Activated naive CD8-positive, alpha-beta T cell treated with anti-CD3 and anti-CD28 coated beads for 36 hours (primary cell): ENCODE results near the gene HINT2. TPM values are rescaled to one million over a fixed set of nuclear protein-coding genes. Genes with fewer than 3 reads are reported as not detected.

Experiments used
- DNase-seq: peaks from one replicate; pipeline ENCODE4 v3.0.0; 2021
- H3K27ac Mint-ChIP-seq: one replicate; pipeline ENCODE4 v1.8.0; 2022; ENCODE audit warnings: mild to moderate bottlenecking, moderate library complexity, mixed read lengths
- H3K27me3 Mint-ChIP-seq: one replicate; pipeline ENCODE4 v1.8.0; 2022; ENCODE audit warnings: mild to moderate bottlenecking, mixed read lengths
- H3K36me3 Mint-ChIP-seq: one replicate; pipeline ENCODE4 v1.8.0; 2021; ENCODE audit warnings: mild to moderate bottlenecking, mixed read lengths
- H3K4me1 Mint-ChIP-seq: one replicate; pipeline ENCODE4 v1.8.0; 2021; ENCODE audit warnings: mixed read lengths
- H3K4me3 Mint-ChIP-seq: one replicate; pipeline ENCODE4 v1.8.0; 2022; ENCODE audit warnings: mild to moderate bottlenecking, moderate library complexity, mixed read lengths
- H3K9me3 Mint-ChIP-seq: one replicate; pipeline ENCODE4 v1.8.0; 2022; ENCODE audit warnings: mixed read lengths
- total RNA-seq, 2 experiments: library from RNA; stranded (reverse); gene quantifications; one replicate each; pipeline ENCODE4 v1.2.3, GENCODE V29; 2021

HINT2 gene
- 10 to 100 TPM; 65.0 to 70.1 TPM for total RNA-seq

DNA sequence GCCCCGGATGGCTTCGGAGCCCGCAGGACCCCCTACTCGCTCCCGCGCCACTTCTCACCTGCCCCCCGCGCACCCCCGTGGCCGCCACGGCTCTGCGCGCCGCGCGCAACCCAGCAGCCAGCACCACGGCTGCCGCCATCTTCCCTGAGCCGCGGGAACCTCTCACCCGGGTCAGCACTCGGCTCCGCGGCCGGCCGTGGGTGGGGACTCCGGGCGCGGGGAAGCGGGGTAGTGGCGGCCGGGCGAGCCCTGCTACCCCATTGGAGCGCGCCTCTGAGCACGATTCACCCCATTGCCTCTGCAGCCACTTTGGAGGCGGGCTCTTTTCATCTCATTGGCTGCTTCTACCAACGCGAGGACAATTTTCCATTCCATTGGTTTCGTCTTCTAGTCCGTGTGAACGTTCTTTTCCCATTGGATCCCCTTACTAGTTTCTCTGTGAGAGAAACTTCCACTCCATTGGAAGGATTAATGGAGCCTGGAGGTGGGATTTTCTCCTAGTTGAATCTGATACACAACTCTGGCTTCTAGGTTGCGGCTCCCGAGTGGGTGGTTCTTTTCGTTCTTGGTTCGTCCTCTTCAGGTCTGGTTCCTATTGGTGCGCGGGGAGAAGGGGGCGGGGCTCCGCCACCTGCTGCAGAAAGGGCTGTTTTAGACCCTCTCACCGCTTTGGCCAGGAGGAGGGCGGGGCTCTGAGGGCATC, at the start of gene HINT2:
Gene HINT2 (minus strand): TSS at position 202 of the 703 bp plus-strand sequence. CDS start 63 bp downstream, at position 139.
- peaks cover 35% of the 10 kb centered on the region for H3K4me1 Mint-ChIP-seq
- H3K27ac Mint-ChIP-seq = peak within 1 kb of the TSS; percentile 98
- H3K4me3 Mint-ChIP-seq = peak within 1 kb of the TSS; percentile 90
- H3K36me3 Mint-ChIP-seq = peaks cover 10% of the 10 kb centered on the region
- peaks cover 3% of the 10 kb centered on the region for H3K9me3 Mint-ChIP-seq
- H3K27me3 Mint-ChIP-seq = no peaks in the 10 kb centered on the region
- peak; percentile 97 for DNase-seq

DNA sequence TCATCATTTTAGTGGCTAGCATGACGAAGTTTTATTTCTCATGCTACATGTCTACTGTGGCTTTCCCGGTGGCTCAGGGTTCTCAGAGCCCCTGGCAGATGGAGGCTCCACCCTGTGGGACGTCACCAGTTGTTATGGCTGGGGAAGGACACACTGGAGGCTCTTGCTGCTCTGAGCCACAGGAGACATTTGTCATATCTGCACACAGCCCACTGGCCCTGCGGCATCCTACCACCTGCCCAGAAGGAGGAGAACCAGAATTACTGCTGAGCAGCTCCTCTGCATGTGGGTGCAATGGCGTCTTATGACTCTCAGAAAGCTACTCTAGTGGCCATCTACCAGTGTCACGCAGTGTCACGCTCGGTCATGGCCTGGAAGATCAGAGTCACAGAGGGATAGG, 48.7 kb upstream of the HINT2 start:
- Mint-ChIP-seq H3K27me3 (peaks cover 14% of the 10 kb centered on the region), H3K4me1 (no peaks in the 10 kb centered on the region), H3K9me3 (no peaks in the 10 kb centered on the region), H3K4me3 (no peak overlapping the region), H3K27ac (no peak overlapping the region), H3K36me3 (no peaks in the 10 kb centered on the region)
- no peak for DNase-seq

DNA sequence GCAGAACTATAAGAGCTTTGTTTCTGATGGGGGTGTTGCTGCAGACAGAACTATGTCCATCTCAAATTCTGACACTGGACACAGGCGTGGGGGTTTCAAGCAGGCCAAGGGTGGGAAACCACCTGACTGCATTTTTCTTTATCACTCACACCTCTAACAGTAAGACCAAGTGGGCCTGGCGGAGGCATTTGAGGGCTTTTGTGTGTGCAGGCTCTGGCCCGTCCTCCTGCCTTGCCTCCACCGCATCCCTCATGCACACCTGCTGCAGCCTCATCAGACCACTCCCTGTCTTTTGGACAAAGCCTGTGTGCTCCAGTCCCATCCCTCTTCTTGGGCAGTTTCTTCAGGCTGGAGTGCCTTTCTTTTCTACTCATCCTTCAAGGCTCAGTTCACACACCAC, 47.5 kb upstream of the HINT2 start:
- H3K4me3 Mint-ChIP-seq = no peak overlapping the region
- H3K36me3 Mint-ChIP-seq = no peaks in the 10 kb centered on the region
- no peak overlapping the region for H3K27ac Mint-ChIP-seq
- H3K27me3 Mint-ChIP-seq = peaks cover 14% of the 10 kb centered on the region
- no peaks in the 10 kb centered on the region for H3K4me1 Mint-ChIP-seq
- no peak for DNase-seq
- no peaks in the 10 kb centered on the region for H3K9me3 Mint-ChIP-seq

DNA sequence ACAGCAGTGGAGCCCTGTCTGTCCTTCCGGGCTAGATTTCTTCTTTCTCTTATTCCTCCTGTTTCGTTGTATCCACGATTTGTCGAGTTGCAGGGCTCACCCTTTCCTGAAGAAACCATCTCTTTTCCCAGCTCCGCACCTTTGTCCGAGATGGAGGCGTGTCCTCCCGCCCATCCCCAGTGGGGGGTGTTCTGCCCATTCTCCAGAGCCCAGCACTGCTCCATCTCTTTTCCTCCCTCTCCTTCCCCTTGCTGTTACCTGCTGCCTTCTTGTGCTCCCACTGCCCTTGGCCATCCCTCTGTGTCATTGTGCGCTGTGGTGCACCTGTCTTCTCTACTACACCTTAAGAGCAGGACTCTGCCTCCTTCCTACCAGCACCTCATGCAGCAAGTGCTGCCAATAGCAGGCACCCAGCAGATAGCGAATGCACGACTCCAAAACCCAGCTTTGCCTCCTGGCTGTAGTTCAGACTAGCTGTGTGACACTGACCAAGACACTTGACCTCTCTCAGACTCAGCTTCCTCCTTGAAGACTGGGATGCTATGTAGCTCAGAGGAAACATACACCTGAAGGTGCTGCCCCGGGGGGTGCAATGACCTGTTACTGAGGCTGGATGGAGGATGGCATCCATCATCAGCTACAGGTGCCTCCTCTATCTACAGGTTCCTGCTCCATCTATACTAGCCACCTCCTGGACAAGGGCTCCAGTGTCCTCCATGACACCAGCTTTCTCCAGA, 46.5 kb upstream of the HINT2 start:
- Mint-ChIP-seq H3K4me1 (no peaks in the 10 kb centered on the region), H3K4me3 (no peak overlapping the region), H3K9me3 (no peaks in the 10 kb centered on the region), H3K36me3 (no peaks in the 10 kb centered on the region), H3K27me3 (peaks cover 14% of the 10 kb centered on the region), H3K27ac (no peak overlapping the region)
- DNase-seq = no peak

DNA sequence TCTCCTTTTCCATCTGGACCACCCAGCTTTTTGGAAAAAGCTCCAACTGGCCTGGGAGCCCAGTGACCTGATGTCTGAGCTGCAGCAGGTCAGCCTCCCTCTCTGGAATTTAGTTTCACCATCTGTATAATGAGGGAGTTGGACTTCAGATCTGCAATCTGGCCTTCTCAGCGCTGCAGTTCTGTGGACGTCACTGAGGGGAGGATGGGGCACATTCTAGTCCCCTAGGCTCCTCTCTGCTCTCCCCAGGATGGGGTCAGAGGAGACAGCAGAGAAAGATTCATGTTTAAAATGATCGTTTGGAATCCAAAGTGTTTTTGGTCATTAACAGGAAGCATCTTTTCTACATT, 45.1 kb upstream of the HINT2 start:
- H3K36me3 Mint-ChIP-seq = no peaks in the 10 kb centered on the region
- no peak overlapping the region for H3K27ac Mint-ChIP-seq
- DNase-seq = no peak
- no peaks in the 10 kb centered on the region for H3K4me1 Mint-ChIP-seq
- peaks cover 6% of the 10 kb centered on the region for H3K27me3 Mint-ChIP-seq
- H3K9me3 Mint-ChIP-seq = no peaks in the 10 kb centered on the region
- no peak overlapping the region for H3K4me3 Mint-ChIP-seq

DNA sequence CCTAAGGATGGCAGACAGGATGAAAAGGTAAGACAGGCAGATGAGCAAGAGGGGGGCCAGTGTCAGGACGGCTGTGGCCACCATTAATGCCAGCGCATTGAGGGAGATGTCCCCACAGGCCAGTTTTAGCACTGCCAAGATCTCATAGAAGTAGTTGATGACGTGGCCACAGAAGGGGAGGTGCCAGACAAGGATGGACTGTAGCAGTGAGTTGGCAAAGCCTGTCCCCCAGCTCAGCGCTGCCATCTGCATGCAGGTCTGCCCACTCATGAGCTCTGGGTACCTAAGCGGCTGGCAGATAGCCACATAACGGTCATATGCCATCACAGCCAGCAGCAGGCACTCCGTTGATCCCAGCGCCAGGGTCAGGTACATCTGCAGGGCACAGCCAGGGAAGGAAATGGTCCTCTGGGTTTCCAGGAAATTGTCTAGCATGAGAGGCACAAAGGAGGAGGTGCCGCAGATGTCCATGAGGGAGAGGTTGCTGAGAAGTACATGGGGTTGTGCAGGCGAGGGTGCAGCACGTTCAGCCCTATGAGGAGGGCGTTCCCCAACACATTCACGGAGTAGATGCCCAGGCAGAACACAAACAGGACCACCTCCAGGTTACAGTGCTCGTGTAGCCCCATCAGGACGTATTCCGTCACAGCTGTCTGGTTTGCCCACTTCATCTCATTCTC, 44.6 kb upstream of the HINT2 start:
- H3K36me3 Mint-ChIP-seq = no peaks in the 10 kb centered on the region
- no peak overlapping the region for H3K27ac Mint-ChIP-seq
- no peak for DNase-seq
- peaks cover 6% of the 10 kb centered on the region for H3K27me3 Mint-ChIP-seq
- no peak overlapping the region for H3K4me3 Mint-ChIP-seq
- H3K9me3 Mint-ChIP-seq = no peaks in the 10 kb centered on the region
- no peaks in the 10 kb centered on the region for H3K4me1 Mint-ChIP-seq

DNA sequence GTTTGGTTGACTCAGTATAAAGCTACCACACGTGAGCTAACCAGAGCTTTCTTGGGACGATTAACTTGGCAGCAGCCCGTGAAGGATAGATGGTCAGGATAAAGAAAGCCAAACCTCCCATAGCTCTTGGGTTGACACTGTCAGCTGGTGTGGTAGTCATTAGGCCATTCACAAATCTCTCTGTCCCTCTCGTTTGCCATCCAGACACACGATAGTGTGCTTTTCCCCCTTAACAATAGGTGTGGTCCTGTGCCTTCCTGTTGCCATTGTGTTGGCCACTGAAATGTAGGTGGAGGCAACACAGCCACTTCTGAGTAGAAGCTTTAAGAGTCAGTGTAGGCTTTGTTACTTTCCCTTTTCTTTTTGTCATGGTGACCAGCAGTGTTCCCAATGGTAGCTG, 43.6 kb upstream of the HINT2 start:
- no peak overlapping the region for H3K4me3 Mint-ChIP-seq
- no peak for DNase-seq
- H3K27ac Mint-ChIP-seq = no peak overlapping the region

DNA sequence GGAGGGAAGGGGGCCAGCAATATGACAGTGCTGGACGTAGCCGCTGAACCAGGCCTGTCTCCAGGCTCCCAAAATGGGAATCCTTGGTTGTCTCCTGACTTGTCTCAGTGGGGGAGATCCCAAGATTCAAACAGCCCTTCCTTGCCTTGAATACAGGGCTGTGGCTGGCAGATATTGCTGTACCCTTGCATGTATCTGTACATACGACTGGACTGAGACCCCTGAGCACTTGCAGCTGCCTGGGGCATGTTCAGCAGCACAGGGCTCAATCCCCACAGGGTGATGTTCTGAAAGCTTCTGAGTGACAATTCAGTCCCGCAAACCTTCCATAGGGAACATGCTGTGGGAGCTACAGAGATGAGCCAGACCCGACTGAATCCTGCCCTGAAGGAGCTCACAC, 42.0 kb upstream of the HINT2 start:
- H3K9me3 Mint-ChIP-seq = no peaks in the 10 kb centered on the region
- H3K27me3 Mint-ChIP-seq = no peaks in the 10 kb centered on the region
- H3K36me3 Mint-ChIP-seq = no peaks in the 10 kb centered on the region
- H3K27ac Mint-ChIP-seq = no peak overlapping the region
- H3K4me1 Mint-ChIP-seq = no peaks in the 10 kb centered on the region
- H3K4me3 Mint-ChIP-seq = no peak overlapping the region
- no peak for DNase-seq

More for the DNA sequence above, 43.6 kb upstream of the HINT2 start:
- peaks cover 6% of the 10 kb centered on the region for H3K27me3 Mint-ChIP-seq
- H3K9me3 Mint-ChIP-seq = no peaks in the 10 kb centered on the region
- no peaks in the 10 kb centered on the region for H3K36me3 Mint-ChIP-seq
- H3K4me1 Mint-ChIP-seq = no peaks in the 10 kb centered on the region

DNA sequence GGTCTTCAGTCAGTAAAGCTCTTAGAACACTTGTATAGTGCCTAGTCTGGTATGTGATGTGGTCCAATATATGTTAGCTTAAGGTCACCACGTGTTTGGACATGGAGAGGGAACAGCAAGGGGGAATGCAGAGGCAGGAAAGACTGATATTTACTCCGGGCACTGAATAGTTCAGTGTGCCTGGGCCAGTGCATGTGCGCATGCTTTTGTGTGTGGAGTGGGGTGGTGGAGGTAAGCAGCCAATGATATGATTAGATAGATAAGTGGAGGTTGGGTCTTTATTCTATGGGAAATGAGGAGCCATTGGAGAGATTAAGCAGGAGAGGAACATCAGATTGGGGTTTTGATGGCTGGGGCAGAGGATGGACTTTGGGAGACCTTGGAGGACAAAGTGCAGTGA, 41.4 kb upstream of the HINT2 start:
- DNase-seq = no peak
- no peaks in the 10 kb centered on the region for H3K36me3 Mint-ChIP-seq
- no peak overlapping the region for H3K27ac Mint-ChIP-seq
- H3K4me3 Mint-ChIP-seq = no peak overlapping the region
- no peaks in the 10 kb centered on the region for H3K27me3 Mint-ChIP-seq
- no peaks in the 10 kb centered on the region for H3K9me3 Mint-ChIP-seq
- no peaks in the 10 kb centered on the region for H3K4me1 Mint-ChIP-seq

DNA sequence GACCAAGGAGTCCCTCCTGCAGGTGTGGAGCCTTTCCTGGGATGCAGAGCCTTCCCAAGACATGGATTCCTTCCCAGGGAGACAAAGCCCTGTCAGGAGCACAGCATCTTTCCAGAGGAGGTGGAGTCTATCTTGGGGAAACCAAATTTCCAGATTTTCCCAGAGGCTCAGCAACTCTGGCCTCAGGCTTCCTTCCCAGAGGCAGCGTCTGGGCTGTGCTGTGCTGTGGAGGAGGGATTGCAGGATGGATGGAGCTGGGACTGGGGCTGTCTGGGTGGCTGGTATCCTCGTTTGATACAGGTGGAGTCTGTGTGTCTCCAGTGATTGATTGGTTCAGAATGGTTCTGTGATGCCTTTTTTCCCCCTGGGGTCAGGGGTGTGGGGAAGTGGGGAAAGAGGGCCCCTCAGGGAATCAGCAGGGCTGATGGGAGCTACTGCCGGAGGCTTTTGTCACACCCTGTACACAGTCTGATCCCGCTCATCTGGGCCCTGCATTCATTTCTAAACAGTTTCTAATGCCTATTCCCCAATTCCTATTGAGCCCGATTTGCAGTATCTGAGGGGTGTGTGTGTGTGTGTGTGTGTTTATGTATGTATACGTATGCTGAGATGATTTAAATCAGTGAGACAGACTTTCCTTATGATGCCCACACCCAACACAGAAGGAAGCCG, 39.4 kb upstream of the HINT2 start:
- H3K4me1 Mint-ChIP-seq = no peaks in the 10 kb centered on the region
- H3K27ac Mint-ChIP-seq = no peak overlapping the region
- H3K9me3 Mint-ChIP-seq = no peaks in the 10 kb centered on the region
- H3K4me3 Mint-ChIP-seq = no peak overlapping the region
- DNase-seq = no peak
- no peaks in the 10 kb centered on the region for H3K36me3 Mint-ChIP-seq
- no peaks in the 10 kb centered on the region for H3K27me3 Mint-ChIP-seq

DNA sequence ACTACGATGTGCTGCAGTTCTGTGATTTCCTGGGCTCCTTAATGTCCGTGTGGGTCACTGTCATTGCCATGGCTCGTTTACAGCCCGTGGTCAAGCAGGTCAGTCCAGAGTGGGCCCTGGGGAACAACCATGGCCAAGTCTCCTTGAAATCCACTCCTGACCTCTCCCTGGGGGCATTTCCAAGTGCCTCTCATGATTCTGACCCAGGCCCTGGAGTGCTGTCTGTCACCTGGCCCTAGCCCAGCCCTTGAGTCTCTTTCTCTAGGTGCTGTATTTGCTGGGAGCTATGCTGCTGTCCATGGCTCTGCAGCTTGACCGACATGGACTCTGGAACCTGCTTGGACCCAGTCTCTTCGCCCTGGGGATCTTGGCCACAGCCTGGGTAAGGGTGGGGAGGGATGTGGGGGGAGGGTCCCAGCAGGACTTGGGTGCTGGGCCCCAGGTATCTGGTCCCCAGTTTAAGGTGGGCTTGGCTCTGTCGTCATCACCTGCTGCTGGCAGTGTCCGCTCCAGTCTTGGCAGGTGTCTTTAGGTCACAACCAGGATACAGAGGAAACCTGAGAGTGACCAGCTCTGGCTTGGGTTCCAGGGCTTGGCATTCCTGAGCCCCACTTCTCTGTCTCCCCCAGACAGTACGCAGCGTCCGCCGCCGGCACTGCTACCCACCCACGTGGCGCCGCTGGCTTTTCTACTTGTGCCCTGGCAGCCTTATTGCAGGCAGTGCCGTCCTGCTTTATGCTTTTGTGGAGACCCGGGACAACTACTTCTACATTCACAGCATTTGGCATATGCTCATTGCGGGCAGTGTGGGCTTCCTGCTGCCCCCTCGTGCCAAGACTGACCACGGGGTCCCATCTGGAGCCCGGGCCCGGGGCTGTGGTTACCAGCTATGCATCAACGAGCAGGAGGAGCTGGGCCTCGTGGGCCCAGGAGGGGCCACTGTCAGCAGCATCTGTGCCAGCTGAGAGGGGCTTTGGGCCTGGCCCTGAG, 38.3 kb upstream of the HINT2 start:
- Mint-ChIP-seq H3K9me3 (no peaks in the 10 kb centered on the region), H3K36me3 (no peaks in the 10 kb centered on the region), H3K4me1 (peaks cover 3% of the 10 kb centered on the region), H3K27me3 (no peaks in the 10 kb centered on the region), H3K4me3 (no peak overlapping the region), H3K27ac (no peak overlapping the region)
- DNase-seq = no peak

DNA sequence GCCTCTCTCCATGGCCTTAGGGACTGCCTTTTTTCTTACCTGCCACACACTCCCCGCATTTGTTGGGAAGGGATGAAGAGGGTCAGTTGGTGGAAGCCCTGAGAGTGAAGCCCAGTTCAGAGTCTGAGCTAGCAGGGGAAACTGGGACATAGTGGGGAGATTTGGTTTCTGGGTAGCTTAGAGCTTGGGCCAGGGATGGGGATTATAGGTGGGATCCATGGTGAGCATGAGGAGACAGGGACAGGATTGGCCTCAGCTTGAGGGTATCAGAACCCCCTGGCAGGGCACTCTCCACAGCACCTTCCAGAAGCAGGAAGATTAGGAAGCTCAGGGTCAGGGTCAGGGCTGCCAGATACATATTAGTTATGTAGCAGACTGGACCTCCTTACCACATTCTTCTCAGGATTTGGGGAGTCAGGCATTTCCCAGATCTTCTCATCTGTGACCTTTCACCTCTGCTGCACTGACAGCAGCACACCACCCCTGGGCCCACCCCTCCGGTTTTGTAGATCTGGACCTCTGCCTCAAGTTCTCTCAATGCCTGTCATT, 37.5 kb upstream of the HINT2 start:
- H3K27ac Mint-ChIP-seq = no peak overlapping the region
- H3K4me1 Mint-ChIP-seq = peaks cover 10% of the 10 kb centered on the region
- no peaks in the 10 kb centered on the region for H3K27me3 Mint-ChIP-seq
- DNase-seq = no peak
- no peaks in the 10 kb centered on the region for H3K9me3 Mint-ChIP-seq
- no peak overlapping the region for H3K4me3 Mint-ChIP-seq
- no peaks in the 10 kb centered on the region for H3K36me3 Mint-ChIP-seq

DNA sequence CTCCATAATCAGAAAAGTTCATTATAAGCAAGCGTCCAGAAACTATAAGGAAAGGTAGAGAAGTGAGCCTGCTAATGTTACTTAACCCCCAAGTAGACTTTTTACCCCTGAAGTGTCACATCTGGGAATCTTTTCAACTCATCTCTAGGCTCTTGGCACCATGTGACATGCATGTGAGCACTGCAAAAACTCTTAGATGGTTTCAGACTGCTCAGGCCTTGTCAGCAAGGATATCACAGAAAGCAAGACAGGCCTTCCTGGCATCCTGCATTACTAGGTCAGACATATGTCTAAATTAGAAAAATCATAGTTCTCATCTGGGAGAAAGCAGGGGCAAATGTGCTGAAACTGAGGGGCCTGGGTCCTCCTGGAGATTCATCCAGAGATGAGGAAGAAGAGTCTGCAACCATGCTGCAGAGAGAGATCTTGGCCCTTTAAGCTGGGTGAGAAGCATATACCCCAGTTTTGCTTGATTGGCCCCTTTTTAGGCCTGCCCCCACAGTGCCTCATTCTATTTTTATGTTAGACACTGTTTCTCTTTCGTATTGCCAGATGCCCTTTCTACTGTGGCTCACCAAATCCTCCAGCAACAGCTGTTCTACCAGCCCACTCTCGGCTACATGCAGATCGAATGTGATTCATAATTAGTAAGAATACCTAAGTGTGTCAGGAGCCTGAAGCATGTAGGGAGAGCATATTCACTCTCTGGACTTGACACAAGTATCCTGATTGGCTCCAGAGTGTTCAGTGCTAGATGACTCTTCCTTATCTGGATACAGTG, 33.1 kb upstream of the HINT2 start:
- H3K4me3 Mint-ChIP-seq = no peak overlapping the region
- H3K36me3 Mint-ChIP-seq = no peaks in the 10 kb centered on the region
- no peaks in the 10 kb centered on the region for H3K27me3 Mint-ChIP-seq
- DNase-seq = peak; percentile 45
- no peak overlapping the region for H3K27ac Mint-ChIP-seq
- H3K4me1 Mint-ChIP-seq = peaks cover 28% of the 10 kb centered on the region
- H3K9me3 Mint-ChIP-seq = no peaks in the 10 kb centered on the region
